Germinal center (tissue), 1 donor: ENCODE data around the gene PAOX.
A peak's percentile ranks its signal among the peaks of the same experiment; 100 is the strongest.

Experiments used
- DNase-seq: peaks from one replicate; pipeline ENCODE4 v3.0.0; 2012; ENCODE audit warnings: mixed read lengths, low spot score

PAOX gene

GRCh38 chr10:133379152-133379800, at the start of gene PAOX:
Gene PAOX (plus strand): TSS chr10:133379262. CDS start chr10:133379317, 55 bp downstream.
- DNase-seq = peak; percentile 70

GRCh38 chr10:133329491-133330202, 49.4 kb upstream of the PAOX start:
- peak; percentile 86 for DNase-seq

- no peak for DNase-seq
Observed at GRCh38 chr10:133332936-133333699, 45.9 kb upstream of the PAOX start.

GRCh38 chr10:133334503-133335245, 44.4 kb upstream of the PAOX start:
- DNase-seq = no peak

- DNase-seq = peak; percentile 64
Observed at GRCh38 chr10:133335246-133336117, 43.6 kb upstream of the PAOX start.

- DNase-seq = no peak
Observed at GRCh38 chr10:133336118-133336576, 42.9 kb upstream of the PAOX start.

- peak; percentile 56 for DNase-seq
Observed at GRCh38 chr10:133336577-133337369, 42.3 kb upstream of the PAOX start, which contains the start of gene CALY. Gene CALY (minus strand): TSS chr10:133336896. CDS start chr10:133328989, 7,907 bp downstream.

- DNase-seq = no peak
Observed at GRCh38 chr10:133337370-133337725, 41.7 kb upstream of the PAOX start.

- DNase-seq = no peak
Observed at GRCh38 chr10:133338080-133339071, 40.7 kb upstream of the PAOX start.

GRCh38 chr10:133339708-133340380, 39.2 kb upstream of the PAOX start:
- no peak for DNase-seq

- DNase-seq = no peak
Observed at GRCh38 chr10:133341983-133342382, 37.1 kb upstream of the PAOX start.

- DNase-seq = no peak
Observed at GRCh38 chr10:133342942-133343341, 36.1 kb upstream of the PAOX start.

- DNase-seq = no peak
Observed at GRCh38 chr10:133343558-133343957, 35.5 kb upstream of the PAOX start.

- no peak for DNase-seq
Observed at GRCh38 chr10:133344236-133344635, 34.8 kb upstream of the PAOX start.

- no peak for DNase-seq
Observed at GRCh38 chr10:133346413-133346812, 32.6 kb upstream of the PAOX start.

- no peak for DNase-seq
Observed at GRCh38 chr10:133347710-133348517, 31.1 kb upstream of the PAOX start.

GRCh38 chr10:133349160-133349568, 29.9 kb upstream of the PAOX start:
- no peak for DNase-seq
